SK-N-MC (cell line): Measurements from ENCODE around the gene KRTAP17-1.

Experiments used
- EZH2 ChIP-seq: fragments of 200-600 bp; sonication (generic); IDR thresholded peaks from one replicate; pipeline ENCODE4 v1.6.1; 2017; ENCODE audit warnings: antibody characterized with exemption
- FOXP2 ChIP-seq: optimal IDR thresholded peaks from 2 replicates; pipeline ENCODE3; 2011; ENCODE audit warnings: mild to moderate bottlenecking, moderate library complexity; ENCODE audit not compliant: insufficient read depth; ENCODE audit errors: extremely low read length, control extremely low read depth
- POLR2AphosphoS5 ChIP-seq: IDR thresholded peaks from 2 replicates; pipeline ENCODE4 v1.6.1; 2012; ENCODE audit warnings: mild to moderate bottlenecking, low read depth, low read length, borderline replicate concordance

DNA sequence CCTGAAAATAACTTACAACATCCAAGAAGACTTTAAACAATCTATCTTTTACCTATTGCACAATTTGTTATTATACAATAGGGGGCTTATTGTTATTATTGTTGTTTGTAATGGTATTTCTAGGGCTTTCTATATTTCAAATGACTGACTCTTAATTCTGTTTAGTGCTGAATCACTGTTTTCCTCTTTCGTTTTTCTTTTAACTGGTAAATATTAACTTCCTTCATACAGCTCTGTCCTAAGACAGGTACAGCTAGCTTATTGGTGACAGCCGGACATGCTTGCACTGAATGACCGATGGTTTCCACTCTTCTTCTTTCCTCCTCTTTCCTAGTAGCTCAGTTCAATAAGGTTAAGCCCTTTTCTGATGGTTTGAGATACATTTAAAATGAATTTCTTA, 28.5 kb downstream of the KRTAP17-1 start:
- TF ChIP-seq POLR2AphosphoS5 (no peak), EZH2 (no peak), FOXP2 (no peak)
